CD14-positive monocyte (primary cell): ENCODE measurements around the gene RFX3. TPM values are rescaled to one million over a fixed set of nuclear protein-coding genes. Genes with fewer than 3 reads are reported as not detected.

Source experiments
- DNase-seq, 3 donors: peaks; one replicate each; pipeline ENCODE4 v3.0.0-alpha.2; 2011 to 2022
- H2AFZ ChIP-seq: 2 replicates; pipeline ENCODE4 v1.6.0; 2012; ENCODE audit warnings: mild to moderate bottlenecking, low read depth, low read length, inconsistent platforms; ENCODE audit not compliant: insufficient read depth, poor library complexity, severe bottlenecking
- H3K27ac ChIP-seq, 2 donors: 1 replicate in 1 of 2; 2 replicates in 1 of 2; pipeline ENCODE4 v1.5.1; 2012 to 2013; ENCODE audit warnings: low read length in 2 of 2, control low read depth in 1 of 2, inconsistent platforms in 1 of 2, low read depth in 1 of 2, mild to moderate bottlenecking in 1 of 2
- H3K27me3 ChIP-seq, 2 donors: one replicate each; pipeline versions ENCODE4 v1.6.0 to v1.6.1; 2011 to 2013; ENCODE audit warnings: low read length in 2 of 2; ENCODE audit not compliant: control insufficient read depth in 2 of 2, insufficient read depth in 2 of 2
- H3K36me3 ChIP-seq, 2 donors: replicated peaks in 1 of 2; 1 replicate in 1 of 2; 2 replicates in 1 of 2; pipeline versions ENCODE4 v1.5.1 to v1.6.1; 2012 to 2013; ENCODE audit warnings: low read length in 2 of 2, control low read depth in 1 of 2, inconsistent platforms in 1 of 2, mild to moderate bottlenecking in 1 of 2; ENCODE audit not compliant: insufficient read depth in 2 of 2, control insufficient read depth in 1 of 2
- H3K4me1 ChIP-seq, 2 donors: 1 replicate in 1 of 2; 2 replicates in 1 of 2; pipeline versions ENCODE4 v1.5.1 to v1.6.1; 2012 to 2013; ENCODE audit warnings: low read length in 2 of 2, control low read depth in 1 of 2, inconsistent platforms in 1 of 2, mild to moderate bottlenecking in 1 of 2, moderate library complexity in 1 of 2; ENCODE audit not compliant: insufficient read depth in 2 of 2, control insufficient read depth in 1 of 2
- H3K4me2 ChIP-seq: replicated peaks from 2 replicates; pipeline ENCODE3; 2012; ENCODE audit warnings: low read length, moderate library complexity, mild to moderate bottlenecking; ENCODE audit not compliant: poor library complexity, severe bottlenecking; ENCODE audit errors: extremely low read depth
- H3K4me3 ChIP-seq, 3 experiments: fragments of 200-600 bp in 1 of 3; sonication (generic) in 1 of 3; replicated peaks in 1 of 3; 1 replicate in 2 of 3; 2 replicates in 1 of 3; pipeline ENCODE4 v1.5.1; 2011 to 2013; ENCODE audit warnings: low read length in 3 of 3, mild to moderate bottlenecking in 3 of 3, control low read depth in 2 of 3, low read depth in 2 of 3, inconsistent platforms in 1 of 3, moderate library complexity in 1 of 3
- H3K79me2 ChIP-seq: 2 replicates; pipeline ENCODE4 v1.6.0; 2012; ENCODE audit warnings: mild to moderate bottlenecking, control low read depth, inconsistent platforms, low read length, moderate library complexity; ENCODE audit not compliant: insufficient read depth
- H3K9ac ChIP-seq: 2 replicates; pipeline ENCODE4 v1.6.0; 2017; ENCODE audit warnings: low read length, mild to moderate bottlenecking; ENCODE audit not compliant: insufficient read depth, poor library complexity, severe bottlenecking
- H3K9me3 ChIP-seq, 2 donors: replicated peaks in 1 of 2; 1 replicate in 1 of 2; 2 replicates in 1 of 2; pipeline versions ENCODE4 v1.5.1 to v1.6.1; 2012 to 2013; ENCODE audit warnings: low read length in 2 of 2, control low read depth in 1 of 2; ENCODE audit not compliant: control insufficient read depth in 1 of 2, insufficient read depth in 1 of 2
- H4K20me1 ChIP-seq: 2 replicates; pipeline ENCODE4 v1.6.0; 2012; ENCODE audit warnings: mild to moderate bottlenecking, low read length, control low read depth, moderate library complexity; ENCODE audit not compliant: insufficient read depth
- H3K27ac Mint-ChIP-seq, 7 donors: one replicate each; pipeline ENCODE4 v1.8.0; 2020; ENCODE audit warnings: mild to moderate bottlenecking in 7 of 7, mixed read lengths in 7 of 7, moderate library complexity in 6 of 7, inconsistent platforms in 2 of 7
- H3K27me3 Mint-ChIP-seq, 3 donors: one replicate each; pipeline ENCODE4 v1.8.0; 2021 to 2022; ENCODE audit warnings: low read depth in 3 of 3, mild to moderate bottlenecking in 3 of 3, mixed read lengths in 3 of 3, moderate library complexity in 3 of 3, inconsistent platforms in 1 of 3
- H3K36me3 Mint-ChIP-seq, 2 donors: one replicate each; pipeline ENCODE4 v1.8.0; 2020; ENCODE audit warnings: mixed read lengths in 2 of 2, inconsistent platforms in 1 of 2, mild to moderate bottlenecking in 1 of 2
- H3K4me1 Mint-ChIP-seq: one replicate; pipeline ENCODE4 v1.8.0; 2020; ENCODE audit warnings: mild to moderate bottlenecking, mixed read lengths
- H3K4me3 Mint-ChIP-seq, 2 donors: one replicate each; pipeline ENCODE4 v1.8.0; 2020; ENCODE audit warnings: mild to moderate bottlenecking in 2 of 2, mixed read lengths in 2 of 2, moderate library complexity in 1 of 2
- H3K9me3 Mint-ChIP-seq, 7 donors: one replicate each; pipeline ENCODE4 v1.8.0; 2020 to 2022; ENCODE audit warnings: mixed read lengths in 7 of 7, mild to moderate bottlenecking in 6 of 7, moderate library complexity in 6 of 7, inconsistent platforms in 2 of 7
- WGBS: methylation state at CpG from one replicate; pipeline ENCODE4 v1.1.5; 2013; ENCODE audit warnings: missing lambda C conversion rate; ENCODE audit not compliant: insufficient coverage; 5-methylcytosine and 5-hydroxymethylcytosine counted together
- intact Hi-C, 2 donors: fragments of 100-400 bp; cut with micrococcal nuclease; formaldehyde crosslinking; loops; one replicate each; pipeline versions ENCODE4 v1.15.0 to v1.15.1; 2023
- polyA plus RNA-seq, 3 donors: library from polyadenylated mRNA; depleted of rRNA in 1 of 3; unstranded in 2 of 3; stranded (reverse) in 1 of 3; fragments of 300-500 nt in 2 of 3; fragments of >200 nt in 1 of 3; fragmentation: Illumina TruSeq in 2 of 3; gene quantifications; 1 replicate in 2 of 3; 2 replicates in 1 of 3; pipeline ENCODE4 v1.2.3, GENCODE V29; 2012 to 2021
- TF ChIP-seq, protein P1 (sequence below): fragments of 200-600 bp; IDR thresholded peaks from one replicate; pipeline ENCODE4 v1.8.0; 2022; ENCODE audit warnings: antibody characterized with exemption, mild to moderate bottlenecking

The RFX3 gene
- polyA plus RNA-seq, 3 donors = 1.7 to 5.2 (median 3.2) TPM

DNA sequence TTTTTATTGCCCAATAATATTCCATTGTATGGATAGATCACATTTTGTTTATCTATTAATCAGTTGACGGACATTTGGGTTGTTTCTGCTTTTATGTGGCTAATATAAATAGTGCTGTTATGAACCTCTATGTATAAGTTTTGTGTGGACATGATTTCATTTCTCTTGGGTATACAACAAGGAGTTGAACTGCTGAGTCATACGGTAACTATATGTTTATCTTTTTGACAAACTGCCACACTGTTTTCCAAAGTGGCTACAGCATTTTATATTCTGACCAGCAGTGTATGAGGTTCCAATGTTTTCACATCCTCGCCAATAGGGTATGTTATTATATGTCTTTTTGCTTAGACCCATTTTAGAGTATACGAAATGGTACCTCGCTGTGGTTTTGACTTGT lies 264.3 kb downstream of the RFX3 start:
- no peak overlapping the region for H3K4me2 ChIP-seq
- intact Hi-C loops = no loop called here
- peaks cover 21% of the 10 kb centered on the region for H3K4me1 Mint-ChIP-seq
- no peaks in the 10 kb centered on the region for H3K79me2 ChIP-seq
- H3K36me3 ChIP-seq = peaks cover 3 to 7% of the 10 kb centered on the region in 2 donors
- H3K4me1 ChIP-seq = peaks cover 4 to 15% of the 10 kb centered on the region in 2 donors
- no peak overlapping the region for H3K27ac ChIP-seq
- no peak overlapping the region for H3K9ac ChIP-seq
- WGBS = 100% methylated on average over 2 of the region's 5 CpGs
- H3K27ac Mint-ChIP-seq = no peak overlapping the region
- H3K4me3 ChIP-seq = no peak overlapping the region
- H4K20me1 ChIP-seq = no peaks in the 10 kb centered on the region
- no peak overlapping the region for H3K4me3 Mint-ChIP-seq
- H3K27me3 ChIP-seq = no peaks in the 10 kb centered on the region
- peaks cover 0 to 1% (median 0%) of the 10 kb centered on the region in 7 donors for H3K9me3 Mint-ChIP-seq
- no peaks in the 10 kb centered on the region for H3K9me3 ChIP-seq
- TF ChIP-seq, protein P1, sequence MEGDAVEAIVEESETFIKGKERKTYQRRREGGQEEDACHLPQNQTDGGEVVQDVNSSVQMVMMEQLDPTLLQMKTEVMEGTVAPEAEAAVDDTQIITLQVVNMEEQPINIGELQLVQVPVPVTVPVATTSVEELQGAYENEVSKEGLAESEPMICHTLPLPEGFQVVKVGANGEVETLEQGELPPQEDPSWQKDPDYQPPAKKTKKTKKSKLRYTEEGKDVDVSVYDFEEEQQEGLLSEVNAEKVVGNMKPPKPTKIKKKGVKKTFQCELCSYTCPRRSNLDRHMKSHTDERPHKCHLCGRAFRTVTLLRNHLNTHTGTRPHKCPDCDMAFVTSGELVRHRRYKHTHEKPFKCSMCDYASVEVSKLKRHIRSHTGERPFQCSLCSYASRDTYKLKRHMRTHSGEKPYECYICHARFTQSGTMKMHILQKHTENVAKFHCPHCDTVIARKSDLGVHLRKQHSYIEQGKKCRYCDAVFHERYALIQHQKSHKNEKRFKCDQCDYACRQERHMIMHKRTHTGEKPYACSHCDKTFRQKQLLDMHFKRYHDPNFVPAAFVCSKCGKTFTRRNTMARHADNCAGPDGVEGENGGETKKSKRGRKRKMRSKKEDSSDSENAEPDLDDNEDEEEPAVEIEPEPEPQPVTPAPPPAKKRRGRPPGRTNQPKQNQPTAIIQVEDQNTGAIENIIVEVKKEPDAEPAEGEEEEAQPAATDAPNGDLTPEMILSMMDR = no peak
- peaks cover 11 to 19% of the 10 kb centered on the region in 2 donors for H3K36me3 Mint-ChIP-seq
- DNase-seq = no peak
- no peaks in the 10 kb centered on the region for H3K27me3 Mint-ChIP-seq
- H2AFZ ChIP-seq = no peak overlapping the region

DNA sequence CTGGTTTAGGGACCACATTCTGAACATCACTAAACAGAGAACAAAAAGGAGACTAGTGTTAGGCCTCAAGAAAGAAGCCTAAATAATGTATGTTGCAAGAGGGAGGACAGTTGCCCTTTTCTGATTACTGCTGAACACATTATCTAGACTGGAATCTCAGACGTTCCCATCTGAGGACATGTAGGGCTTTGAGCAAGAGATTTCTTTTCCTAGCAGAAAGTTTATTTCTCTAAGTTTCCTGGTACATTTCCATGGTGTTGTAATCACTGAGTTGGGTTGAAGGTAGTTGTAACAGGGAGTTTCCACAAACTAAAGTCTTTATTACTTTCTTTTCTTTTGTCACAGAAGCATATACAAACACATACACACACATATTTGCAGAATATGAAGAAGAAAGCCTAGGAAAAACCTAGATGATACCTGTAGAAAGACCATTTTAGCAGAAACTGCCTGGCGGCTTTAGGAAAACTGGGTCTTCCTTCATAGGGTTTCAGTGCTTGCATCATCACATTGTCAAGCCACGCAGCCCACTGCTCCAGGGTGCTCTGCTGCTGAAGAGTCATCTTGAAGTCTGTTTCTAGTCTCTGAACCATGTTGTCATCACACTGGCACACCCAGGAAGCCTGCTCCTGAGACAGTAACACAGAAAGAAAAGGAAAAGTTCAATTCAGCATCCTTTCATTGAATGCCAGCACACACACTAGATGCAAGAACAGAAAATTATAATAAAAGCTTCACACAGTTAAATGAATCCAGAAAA lies 269.1 kb downstream of the RFX3 start:
- no peak overlapping the region for H3K4me3 Mint-ChIP-seq
- 78% methylated on average over 2 of the region's 3 CpGs for WGBS
- peaks cover 30% of the 10 kb centered on the region in 2 donors for H3K36me3 Mint-ChIP-seq
- H3K4me1 ChIP-seq = peaks cover 4 to 15% of the 10 kb centered on the region in 2 donors
- H3K27me3 ChIP-seq = no peaks in the 10 kb centered on the region
- intact Hi-C loops = no loop called here
- no peak overlapping the region for H2AFZ ChIP-seq
- DNase-seq = peak in 1 of 3 donors; percentile 21
- H3K27ac ChIP-seq = no peak overlapping the region
- H3K27me3 Mint-ChIP-seq = no peaks in the 10 kb centered on the region
- no peak overlapping the region for H3K4me2 ChIP-seq
- no peaks in the 10 kb centered on the region for H3K79me2 ChIP-seq
- TF ChIP-seq, protein P1 = no peak
- peaks cover 0 to 5% (median 0%) of the 10 kb centered on the region in 7 donors for H3K9me3 Mint-ChIP-seq
- H3K4me3 ChIP-seq = no peak overlapping the region
- H3K9me3 ChIP-seq = no peaks in the 10 kb centered on the region
- peak overlapping the region in 1 of 7 donors; percentile 32 for H3K27ac Mint-ChIP-seq
- no peak overlapping the region for H3K9ac ChIP-seq
- H3K36me3 ChIP-seq = peaks cover 7 to 10% of the 10 kb centered on the region in 2 donors
- no peaks in the 10 kb centered on the region for H4K20me1 ChIP-seq
- peaks cover 16% of the 10 kb centered on the region for H3K4me1 Mint-ChIP-seq
